NCI-H2029 treated with DMSO at 0.1 percent for 48 hours (cell line): ENCODE data around the gene NEIL3.
"Not testable (repeated sequence)": the region's sequence is repeated elsewhere in the genome, so short reads cannot be mapped to it uniquely, and the experiment has no call there.

Experiments used
- DNase-seq: peaks from one replicate; lab custom pipeline; 2025; lab: John Stamatoyannopoulos, UW

Gene NEIL3

DNA sequence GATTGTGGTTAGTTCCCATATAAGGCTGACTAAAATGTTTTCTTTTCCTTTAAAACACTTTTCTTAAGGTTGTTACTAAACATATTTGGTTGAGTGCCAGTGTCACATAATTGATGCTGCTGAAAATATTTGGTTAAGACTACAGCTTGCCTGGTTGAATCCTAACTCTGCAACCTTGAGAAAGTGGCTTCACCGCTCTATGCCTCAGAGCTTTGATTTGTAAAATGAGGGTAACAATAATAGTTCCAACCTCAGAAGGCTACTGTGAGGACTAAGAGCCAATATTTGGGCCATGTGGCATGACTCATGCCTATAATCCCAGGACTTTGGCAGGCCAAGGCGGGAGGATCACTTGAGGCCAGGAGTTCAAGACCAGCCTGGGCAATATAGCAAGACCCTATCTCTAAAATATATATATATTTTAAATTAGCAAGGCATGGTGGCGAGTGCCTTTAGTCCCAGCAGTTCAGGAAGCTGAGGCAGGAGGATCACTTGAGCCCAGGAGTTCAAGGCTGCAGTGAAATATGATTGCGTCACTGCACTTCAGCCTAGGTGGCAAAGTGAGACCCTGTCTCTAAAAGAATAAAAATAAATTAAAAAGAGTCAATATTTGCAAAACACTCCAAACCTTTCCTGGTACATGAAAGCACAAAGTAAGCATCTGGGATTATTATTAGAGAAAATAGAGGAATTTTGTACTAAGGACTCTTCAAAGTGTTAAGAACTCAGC, 7.1 kb upstream of the NEIL3 start:
- DNase-seq: no peak

GRCh38 chr4:177304094-177304493, 5.6 kb upstream of the NEIL3 start:
- no peak for DNase-seq

GRCh38 chr4:177304864-177305263, 4.8 kb upstream of the NEIL3 start:
- not testable (repeated sequence) for DNase-seq

GRCh38 chr4:177308125-177308524, 1.5 kb upstream of the NEIL3 start:
- DNase-seq: no peak

DNA sequence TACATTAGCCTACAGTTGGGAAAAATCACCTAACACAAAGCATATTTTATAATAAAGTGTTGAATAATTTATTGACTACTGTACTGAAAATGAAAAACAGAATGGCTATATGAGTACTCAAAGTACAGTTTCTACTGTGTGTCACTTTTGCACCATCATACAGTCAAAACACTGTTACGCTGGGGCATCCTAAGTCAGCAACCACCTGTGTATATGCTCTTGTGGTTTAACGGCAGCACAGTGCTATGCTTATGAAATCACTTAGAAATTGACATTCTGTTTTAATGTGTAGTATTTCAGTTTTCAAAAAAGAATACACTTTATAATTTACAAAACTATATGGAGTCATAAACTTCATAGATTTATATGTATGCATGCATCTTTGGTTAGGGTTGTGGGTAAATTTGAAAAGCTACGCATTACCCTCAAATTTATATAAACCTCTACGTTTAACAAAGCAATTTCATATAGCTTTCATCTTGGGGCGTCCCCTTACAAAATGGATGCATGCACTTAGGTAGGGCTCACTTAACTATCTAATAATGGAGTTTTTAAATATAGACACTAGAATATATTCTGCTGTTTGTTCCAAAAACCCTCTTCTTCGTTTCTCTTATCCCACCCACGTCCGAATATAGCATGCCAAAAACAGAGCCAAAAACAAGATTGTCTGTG, 690 bp upstream of the NEIL3 start:
- DNase-seq: no peak

GRCh38 chr4:177311589-177311988, 1.9 kb downstream of the NEIL3 start:
- DNase-seq: no peak

- no peak for DNase-seq
These were observed 3.6 kb downstream of the NEIL3 start for GRCh38 chr4:177313263-177313662.

GRCh38 chr4:177315767-177316464, 6.2 kb downstream of the NEIL3 start:
- no peak for DNase-seq

GRCh38 chr4:177320721-177321120, 11.0 kb downstream of the NEIL3 start:
- DNase-seq: no peak

DNA sequence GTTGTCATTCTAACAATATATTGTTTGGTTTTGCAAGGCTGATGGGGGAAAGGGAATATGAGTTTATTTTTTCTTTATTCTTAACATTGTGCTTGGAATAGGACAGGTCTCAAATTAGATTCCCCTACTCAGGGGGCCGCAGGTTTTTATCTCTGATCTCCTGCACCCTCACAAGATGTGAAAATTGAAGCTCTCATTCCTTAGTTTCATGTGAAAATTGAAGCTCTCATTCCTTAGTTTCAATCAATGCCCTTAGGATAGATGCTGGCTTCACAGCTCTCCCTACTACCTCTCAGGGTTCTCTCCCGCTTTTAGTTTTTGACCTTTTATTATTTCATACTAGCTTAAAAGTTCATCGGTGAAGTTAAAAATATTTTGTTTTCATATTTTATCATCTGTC, 12.0 kb downstream of the NEIL3 start:
- no peak for DNase-seq

- DNase-seq: no peak
These were observed 12.6 kb downstream of the NEIL3 start for GRCh38 chr4:177322266-177322665.

DNA sequence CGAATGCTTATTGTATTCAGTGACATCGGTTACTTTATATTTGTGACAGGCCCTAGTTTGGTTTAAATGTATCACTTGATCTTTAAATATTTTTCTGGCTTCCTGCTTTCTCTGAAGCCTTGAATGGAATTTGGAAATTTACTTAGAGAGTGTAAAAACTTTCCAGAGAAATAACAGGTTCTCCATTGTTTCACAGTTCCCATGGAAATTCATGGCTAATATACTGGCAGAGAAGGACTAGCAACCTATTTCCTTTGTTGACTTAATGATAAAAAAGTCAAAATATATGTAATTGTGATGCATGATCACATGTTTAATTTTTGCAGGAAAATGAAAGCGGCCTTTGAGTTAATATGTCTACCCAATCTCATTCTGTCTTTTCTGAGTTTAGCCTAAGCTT, 13.2 kb downstream of the NEIL3 start:
- no peak for DNase-seq

DNA sequence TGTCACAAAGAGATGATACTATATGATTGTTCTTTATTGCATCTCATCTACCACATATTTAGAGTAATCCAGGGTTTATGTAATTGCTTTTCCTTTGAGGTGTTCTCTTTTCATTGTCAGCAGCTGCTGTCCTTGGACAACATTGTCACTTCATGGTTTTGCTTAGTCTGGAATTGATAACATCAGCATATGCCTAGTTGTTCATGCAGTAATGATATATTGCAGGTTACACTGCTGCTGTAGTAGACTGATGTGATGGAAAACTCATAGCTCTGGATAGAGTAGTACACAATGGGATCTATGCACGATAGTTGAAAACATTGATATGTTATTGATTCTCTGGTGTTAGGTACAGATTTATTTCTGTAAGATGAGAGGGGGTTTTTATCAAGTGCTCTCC, 13.7 kb downstream of the NEIL3 start:
- DNase-seq: no peak

DNA sequence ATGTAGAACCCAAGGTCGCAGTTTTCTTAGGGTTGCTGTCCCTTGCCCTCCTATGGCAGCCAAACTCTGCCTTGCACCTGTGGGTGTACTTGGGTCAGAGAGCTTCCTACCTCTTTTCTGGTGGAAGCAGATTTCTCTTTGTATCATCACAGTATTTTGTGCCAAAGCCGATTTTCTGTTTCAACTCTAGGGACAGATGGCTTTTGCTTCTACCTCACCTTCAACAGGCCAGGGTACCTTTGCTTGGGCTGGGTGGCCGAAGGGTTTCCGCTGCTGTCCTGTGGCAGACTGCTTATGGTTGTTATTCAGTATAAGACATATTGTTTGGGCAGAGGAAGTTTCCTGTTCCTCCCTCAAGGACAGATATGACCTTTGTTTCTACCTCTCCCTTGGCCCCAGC, 22.4 kb downstream of the NEIL3 start:
- DNase-seq: no peak

GRCh38 chr4:177339477-177340374, 30.1 kb downstream of the NEIL3 start:
- no peak for DNase-seq

DNA sequence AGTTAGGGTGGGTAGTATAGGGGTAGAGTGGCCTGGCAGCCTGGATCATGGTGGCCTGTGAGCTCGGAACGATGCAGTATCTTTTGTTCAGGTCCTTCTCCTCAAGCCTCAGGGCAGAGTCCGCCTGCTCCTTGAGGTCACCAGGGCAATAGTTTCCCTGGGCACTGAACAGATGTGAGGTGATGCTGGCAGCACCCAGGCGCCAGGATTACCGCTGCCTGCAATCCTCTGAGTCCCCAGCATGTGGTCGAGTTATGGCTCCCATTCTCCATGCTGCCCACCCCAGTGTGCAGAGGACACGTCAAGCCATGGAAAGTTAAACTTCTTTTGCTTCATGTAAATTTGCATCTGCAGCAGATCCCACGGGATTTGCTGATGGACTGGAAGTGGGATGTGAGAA, 38.7 kb downstream of the NEIL3 start:
- DNase-seq: no peak

- no peak for DNase-seq
These were observed 39.5 kb downstream of the NEIL3 start for GRCh38 chr4:177349191-177349590.

DNA sequence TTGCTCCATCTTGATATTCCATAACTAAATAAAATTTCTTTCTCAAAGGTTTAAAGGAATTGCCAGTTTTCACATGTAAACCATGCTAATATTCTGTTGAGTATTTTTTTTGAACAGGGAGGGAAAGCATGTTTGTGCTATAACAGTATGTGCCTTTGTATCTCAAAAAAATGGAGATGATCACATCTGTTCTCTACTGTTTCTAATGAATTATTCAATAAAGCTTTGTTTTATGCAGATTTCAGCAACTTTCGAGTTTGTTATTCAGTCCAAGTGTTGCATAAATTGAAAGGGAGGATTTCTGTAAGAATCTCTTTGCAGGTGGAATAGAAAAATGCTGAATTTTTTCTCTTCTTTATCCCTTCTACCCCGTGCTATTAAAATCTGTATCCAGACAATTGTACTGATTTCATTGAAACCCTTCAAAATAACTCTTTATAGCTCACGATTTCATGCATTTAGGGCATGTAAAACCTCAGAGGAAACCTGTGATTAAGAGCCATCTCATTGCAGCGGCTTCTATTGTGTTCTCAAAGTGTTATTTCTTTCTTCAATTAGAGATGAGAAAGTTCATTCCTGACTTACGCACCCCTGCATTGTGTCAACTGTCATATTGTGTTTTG, 42.1 kb downstream of the NEIL3 start:
- DNase-seq: no peak

- no peak for DNase-seq
These were observed 46.5 kb downstream of the NEIL3 start for GRCh38 chr4:177356206-177356605.

DNA sequence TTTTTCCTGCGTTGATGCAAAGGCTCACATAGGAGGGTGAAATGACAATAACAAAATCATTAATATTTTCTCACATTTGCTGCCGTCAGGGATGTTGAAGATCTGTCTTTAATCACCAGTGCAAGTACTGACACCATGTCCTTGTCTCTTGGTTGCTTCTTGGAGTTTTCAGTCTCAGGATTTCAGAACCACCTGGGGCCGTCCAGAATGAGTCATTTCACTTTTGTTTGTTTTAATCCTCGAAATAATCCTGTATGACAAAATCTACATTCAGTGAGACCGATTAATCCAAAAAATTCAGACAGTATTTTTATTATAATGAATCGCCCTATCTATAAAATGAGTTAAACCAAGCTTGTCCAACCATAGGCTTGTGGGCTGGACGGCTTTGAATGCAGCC, 47.2 kb downstream of the NEIL3 start:
- no peak for DNase-seq

- DNase-seq: no peak
These were observed 57.7 kb downstream of the NEIL3 start for GRCh38 chr4:177367336-177367735.

- no peak for DNase-seq
These were observed 59.7 kb downstream of the NEIL3 start for GRCh38 chr4:177369372-177369771.
